Posterior cingulate gyrus (tissue), 11 donors: ENCODE data around the gene DYRK2.

Experiments
- DNase-seq, 10 donors: peaks; one replicate each; pipeline versions ENCODE4 v3.0.0 to v3.0.0-alpha.2; 2020 to 2021; ENCODE audit warnings: mixed read lengths in 3 of 10
- intact Hi-C: fragments of 100-400 bp; cut with DNase I; formaldehyde crosslinking; loops from one replicate; pipeline ENCODE4 v1.15.1; 2023

The DYRK2 gene

GRCh38 chr12:67648521-67649260, at the start of gene DYRK2:
Gene DYRK2 (plus strand): TSS chr12:67648745. CDS start chr12:67649134, 389 bp downstream.
- peak; percentile 51 to 96 (median 67) for DNase-seq
- intact Hi-C loops: loop anchor here (10.0 kb wide), 2 partner anchors 214 to 294 kb away; no protein-coding TSS in a partner anchor

- DNase-seq: no peak
- intact Hi-C loops: no loop called here
Observed at GRCh38 chr12:67599691-67600090, 48.9 kb upstream of the DYRK2 start.

GRCh38 chr12:67601126-67601525, 47.4 kb upstream of the DYRK2 start:
- no peak for DNase-seq
- intact Hi-C loops: no loop called here

- intact Hi-C loops: no loop called here
- DNase-seq: no peak
Observed at GRCh38 chr12:67609226-67609870, 39.2 kb upstream of the DYRK2 start.

GRCh38 chr12:67613040-67613439, 35.5 kb upstream of the DYRK2 start:
- intact Hi-C loops: no loop called here
- DNase-seq: no peak

- intact Hi-C loops: no loop called here
Observed at GRCh38 chr12:67617629-67618028, 30.9 kb upstream of the DYRK2 start.

GRCh38 chr12:67618303-67618702, 30.2 kb upstream of the DYRK2 start:
- intact Hi-C loops: no loop called here

More at GRCh38 chr12:67617629-67618028, 30.9 kb upstream of the DYRK2 start:
- DNase-seq: no peak

GRCh38 chr12:67621112-67621511, 27.4 kb upstream of the DYRK2 start:
- intact Hi-C loops: no loop called here
- DNase-seq: no peak

More at GRCh38 chr12:67618303-67618702, 30.2 kb upstream of the DYRK2 start:
- no peak for DNase-seq

GRCh38 chr12:67621926-67622325, 26.6 kb upstream of the DYRK2 start:
- intact Hi-C loops: no loop called here
- DNase-seq: no peak

- intact Hi-C loops: no loop called here
- DNase-seq: peak in 3 of 10 donors; percentile 16 to 77 (median 70)
Observed at GRCh38 chr12:67623259-67623658, 25.3 kb upstream of the DYRK2 start.

GRCh38 chr12:67624355-67624754, 24.2 kb upstream of the DYRK2 start:
- intact Hi-C loops: no loop called here
- no peak for DNase-seq

GRCh38 chr12:67625004-67625403, 23.5 kb upstream of the DYRK2 start:
- no peak for DNase-seq
- intact Hi-C loops: no loop called here

- intact Hi-C loops: no loop called here
- DNase-seq: no peak
Observed at GRCh38 chr12:67626156-67626555, 22.4 kb upstream of the DYRK2 start.

- DNase-seq: peak in 1 of 10 donors; percentile 83
- intact Hi-C loops: no loop called here
Observed at GRCh38 chr12:67630373-67631088, 18.0 kb upstream of the DYRK2 start.

GRCh38 chr12:67632005-67632404, 16.5 kb upstream of the DYRK2 start:
- DNase-seq: no peak
- intact Hi-C loops: no loop called here

GRCh38 chr12:67633024-67633610, 15.4 kb upstream of the DYRK2 start:
- DNase-seq: no peak
- intact Hi-C loops: no loop called here

GRCh38 chr12:67633708-67634107, 14.8 kb upstream of the DYRK2 start:
- intact Hi-C loops: no loop called here
- DNase-seq: no peak

GRCh38 chr12:67634303-67634761, 14.2 kb upstream of the DYRK2 start:
- intact Hi-C loops: no loop called here
- DNase-seq: no peak

- DNase-seq: no peak
- intact Hi-C loops: no loop called here
Observed at GRCh38 chr12:67637718-67638117, 10.8 kb upstream of the DYRK2 start.

- no peak for DNase-seq
- intact Hi-C loops: no loop called here
Observed at GRCh38 chr12:67638694-67639093, 9.9 kb upstream of the DYRK2 start.

- DNase-seq: no peak
- intact Hi-C loops: loop anchor here (10.0 kb wide), 2 partner anchors 206 to 286 kb away; no protein-coding TSS in a partner anchor
Observed at GRCh38 chr12:67640863-67641262, 7.7 kb upstream of the DYRK2 start.
